ENCODE measurements around the gene NEK11. TPM values are rescaled to one million over a fixed set of nuclear protein-coding genes. Genes with fewer than 3 reads are reported as not detected.
"Not testable (repeated sequence)": the region's sequence is repeated elsewhere in the genome, so short reads cannot be mapped to it uniquely, and the experiment has no call there.

The NEK11 gene
- polyA plus RNA-seq, 3 donors, result 0.31 to 0.56 (median 0.43) TPM

GRCh38 chr3:131329774-131330173 is 303.1 kb downstream of the NEK11 start:
- DNase-seq, result no peak
- Mint-ChIP-seq H3K36me3 (peaks cover 12 to 13% of the 10 kb centered on the region in 2 donors), H3K27me3 (ENCODE audit: low read depth in 3 of 3) (no peaks in the 10 kb centered on the region), H3K9me3 (peaks cover 2 to 10% (median 6%) of the 10 kb centered on the region in 7 donors), H3K4me1 (peaks cover 8% of the 10 kb centered on the region), H3K27ac (peak overlapping the region in 4 of 7 donors; percentile 7 to 49 (median 32)), H3K4me3 (no peak overlapping the region)
- H3K36me3 ChIP-seq (replicated peaks in 1 of 2; ENCODE audit: control insufficient read depth in 1 of 2, insufficient read depth in 2 of 2, low read length in 2 of 2), result peaks cover 0 to 5% of the 10 kb centered on the region in 2 donors
- H4K20me1 ChIP-seq (ENCODE audit: insufficient read depth, low read length), result no peaks in the 10 kb centered on the region
- no peak overlapping the region for H3K4me2 ChIP-seq (replicated peaks; ENCODE audit: extremely low read depth, low read length, poor library complexity, severe bottlenecking)
- no peak overlapping the region for H3K9ac ChIP-seq (ENCODE audit: insufficient read depth, low read length, poor library complexity, severe bottlenecking)
- H3K9me3 ChIP-seq (replicated peaks in 1 of 2; ENCODE audit: control insufficient read depth in 1 of 2, insufficient read depth in 1 of 2, low read length in 2 of 2), result no peaks in the 10 kb centered on the region
- H3K27ac ChIP-seq (ENCODE audit: low read depth in 1 of 2, low read length in 2 of 2), result no peak overlapping the region
- intact Hi-C loops (cut with micrococcal nuclease), result no loop called here
- 61% methylated on average over 5 of the region's 5 CpGs for WGBS (ENCODE audit: insufficient coverage)
- no peaks in the 10 kb centered on the region for H3K27me3 ChIP-seq (ENCODE audit: control insufficient read depth in 2 of 2, insufficient read depth in 2 of 2, low read length in 2 of 2)
- no peaks in the 10 kb centered on the region for H3K4me1 ChIP-seq (ENCODE audit: control insufficient read depth in 1 of 2, insufficient read depth in 2 of 2, low read length in 2 of 2)
- no peak for TF ChIP-seq CTCF (IDR thresholded peaks at IDR 0.05)
- H3K79me2 ChIP-seq (ENCODE audit: insufficient read depth, low read length), result no peaks in the 10 kb centered on the region
- no peak overlapping the region for H3K4me3 ChIP-seq (replicated peaks in 1 of 3; ENCODE audit: low read depth in 2 of 3, low read length in 3 of 3)
- H2AFZ ChIP-seq (ENCODE audit: insufficient read depth, low read depth, low read length, poor library complexity, severe bottlenecking), result no peak overlapping the region

GRCh38 chr3:131331456-131332085 is 304.9 kb downstream of the NEK11 start:
- H3K79me2 ChIP-seq (ENCODE audit: insufficient read depth, low read length); H3K27ac ChIP-seq (ENCODE audit: low read depth in 1 of 2, low read length in 2 of 2); H3K27me3 ChIP-seq (ENCODE audit: control insufficient read depth in 2 of 2, insufficient read depth in 2 of 2, low read length in 2 of 2); H2AFZ ChIP-seq (ENCODE audit: insufficient read depth, low read depth, low read length, poor library complexity, severe bottlenecking); H3K9me3 ChIP-seq (replicated peaks in 1 of 2; ENCODE audit: control insufficient read depth in 1 of 2, insufficient read depth in 1 of 2, low read length in 2 of 2); H3K4me3 ChIP-seq (replicated peaks in 1 of 3; ENCODE audit: low read depth in 2 of 3, low read length in 3 of 3); H3K36me3 ChIP-seq (replicated peaks in 1 of 2; ENCODE audit: control insufficient read depth in 1 of 2, insufficient read depth in 2 of 2, low read length in 2 of 2); DNase-seq; H3K36me3 Mint-ChIP-seq; H3K4me1 Mint-ChIP-seq; H3K4me1 ChIP-seq (ENCODE audit: control insufficient read depth in 1 of 2, insufficient read depth in 2 of 2, low read length in 2 of 2); H3K27ac Mint-ChIP-seq; H3K9ac ChIP-seq (ENCODE audit: insufficient read depth, low read length, poor library complexity, severe bottlenecking); intact Hi-C loops (cut with micrococcal nuclease); H3K4me2 ChIP-seq (replicated peaks; ENCODE audit: extremely low read depth, low read length, poor library complexity, severe bottlenecking); H3K27me3 Mint-ChIP-seq (ENCODE audit: low read depth in 3 of 3); H3K4me3 Mint-ChIP-seq; H4K20me1 ChIP-seq (ENCODE audit: insufficient read depth, low read length): not testable (repeated sequence)
- WGBS (ENCODE audit: insufficient coverage), result 98% methylated on average over 12 of the region's 27 CpGs
- H3K9me3 Mint-ChIP-seq, result peaks cover 3 to 11% (median 8%) of the 10 kb centered on the region in 7 donors
